NK-92 (cell line): ENCODE measurements around the gene ITGA8.
"Not testable (repeated sequence)": the region's sequence is repeated elsewhere in the genome, so short reads cannot be mapped to it uniquely, and the experiment has no call there.

Experiments
- DNase-seq: peaks from one replicate; lab custom pipeline; 2025; ENCODE audit not compliant: unreplicated experiment; lab: John Stamatoyannopoulos, UW

Gene ITGA8

GRCh38 chr10:15515202-15515601 is 204.5 kb downstream of the ITGA8 start:
- DNase-seq = no peak

DNA sequence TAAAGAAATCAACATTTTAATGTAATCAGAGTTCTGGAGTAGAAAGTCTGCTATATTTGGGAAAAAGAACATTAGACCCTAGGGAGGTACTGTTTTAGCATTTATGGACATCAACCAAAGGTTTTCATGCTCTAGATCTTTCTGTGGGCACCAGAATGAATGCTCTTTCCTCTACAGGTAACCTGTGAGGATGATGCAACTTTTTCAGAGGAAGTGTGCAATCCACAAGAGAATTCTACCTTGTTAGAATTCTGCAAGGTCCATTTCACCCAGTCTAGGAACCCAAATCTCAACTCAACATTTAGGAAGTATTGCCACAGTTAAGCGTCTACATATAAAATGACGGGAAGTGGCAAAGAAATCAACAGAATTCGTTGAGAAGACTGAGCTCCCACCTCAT is 208.8 kb downstream of the ITGA8 start:
- no peak for DNase-seq

GRCh38 chr10:15505329-15505728 is 214.4 kb downstream of the ITGA8 start:
- DNase-seq = no peak

GRCh38 chr10:15504101-15504840 is 215.5 kb downstream of the ITGA8 start:
- no peak for DNase-seq

GRCh38 chr10:15494850-15495506 is 224.7 kb downstream of the ITGA8 start:
- no peak for DNase-seq

- no peak for DNase-seq
Observed at GRCh38 chr10:15491856-15492642, 227.7 kb downstream of the ITGA8 start.

- no peak for DNase-seq
Observed at GRCh38 chr10:15489431-15489830, 230.3 kb downstream of the ITGA8 start.

GRCh38 chr10:15487376-15487775 is 232.3 kb downstream of the ITGA8 start:
- no peak for DNase-seq

- no peak for DNase-seq
Observed at GRCh38 chr10:15486404-15486803, 233.3 kb downstream of the ITGA8 start.

GRCh38 chr10:15485684-15486316 is 233.9 kb downstream of the ITGA8 start:
- no peak for DNase-seq

GRCh38 chr10:15485027-15485426 is 234.7 kb downstream of the ITGA8 start:
- DNase-seq = no peak

- DNase-seq = no peak
Observed at GRCh38 chr10:15484128-15484527, 235.6 kb downstream of the ITGA8 start.

DNA sequence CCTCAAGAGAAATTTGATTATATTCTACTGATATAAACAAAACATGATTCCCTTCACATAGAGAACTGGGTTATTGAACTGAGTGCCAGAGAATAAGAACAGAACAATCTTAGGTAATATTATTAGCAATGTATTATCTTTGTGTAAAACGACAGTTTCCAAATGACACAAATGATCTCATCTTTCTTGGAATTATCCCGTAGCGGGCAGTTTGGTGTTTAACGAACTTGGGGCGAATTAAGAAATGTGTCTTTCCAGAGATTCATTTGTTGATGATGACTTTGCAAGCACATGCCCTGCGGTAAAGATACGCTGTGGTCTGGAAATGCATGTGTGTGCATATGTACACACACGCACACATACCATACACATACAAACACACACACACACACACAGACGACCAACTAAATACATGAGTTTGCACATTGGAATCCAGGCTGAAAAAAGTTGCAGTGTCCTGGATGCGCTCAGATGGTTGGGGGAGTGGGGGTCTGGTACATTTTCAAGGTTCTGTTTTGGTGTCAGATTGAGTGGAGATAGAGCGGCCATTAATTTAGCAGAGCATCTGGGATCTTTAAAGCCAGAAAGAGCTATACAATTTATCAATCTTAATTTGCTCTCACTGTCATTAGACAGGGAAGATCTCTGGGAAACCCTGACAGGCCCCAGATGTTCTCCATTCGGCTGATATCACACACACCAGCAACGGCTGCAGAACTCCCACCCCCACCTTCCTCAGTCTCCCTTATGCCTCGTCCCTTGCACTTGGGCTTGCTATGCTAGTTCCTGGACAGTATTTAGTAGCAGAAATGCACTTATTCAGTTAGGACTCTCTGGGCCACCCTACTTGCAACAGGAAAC is 236.3 kb downstream of the ITGA8 start:
- no peak for DNase-seq

GRCh38 chr10:15482156-15482555 is 237.6 kb downstream of the ITGA8 start:
- no peak for DNase-seq

DNA sequence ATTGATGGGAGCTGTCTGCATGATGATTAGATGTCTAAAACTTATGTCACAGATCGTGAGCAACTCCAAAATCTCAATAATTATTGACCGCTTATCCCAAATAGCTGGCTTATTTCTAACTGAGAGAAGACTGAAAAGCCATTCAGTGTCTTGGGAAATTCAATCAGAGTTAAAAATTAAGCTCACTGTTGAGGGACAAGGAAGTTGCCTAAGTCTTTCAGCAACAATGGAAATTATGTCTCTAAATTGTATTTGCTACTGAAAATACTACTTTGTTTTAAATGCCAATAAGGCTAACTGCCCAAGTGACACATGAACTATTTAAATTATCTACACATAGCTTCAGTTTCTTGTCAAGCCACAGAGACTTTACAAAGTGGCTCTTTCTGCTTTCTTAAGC is 240.8 kb downstream of the ITGA8 start:
- no peak for DNase-seq

- no peak for DNase-seq
Observed at GRCh38 chr10:15478429-15478828, 241.3 kb downstream of the ITGA8 start.

DNA sequence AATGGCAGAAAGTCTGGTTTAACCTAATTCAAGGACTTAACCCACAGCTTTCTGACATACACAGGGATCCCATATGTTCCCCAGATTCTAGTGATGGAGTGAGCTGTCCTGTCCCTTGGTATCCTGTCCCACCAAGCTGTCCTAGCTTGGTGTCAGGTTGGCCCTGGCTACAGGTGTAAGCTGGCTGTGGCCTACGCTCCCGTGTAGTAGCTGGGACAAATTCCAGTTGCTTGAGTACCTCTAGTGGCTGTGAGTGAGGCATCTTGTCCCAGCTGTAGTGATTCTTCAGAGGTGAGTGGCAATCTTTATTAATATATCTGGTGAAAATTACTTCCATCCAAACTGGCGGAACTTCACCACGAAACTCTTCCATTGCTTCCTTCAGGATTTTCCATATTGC is 243.4 kb downstream of the ITGA8 start:
- DNase-seq = no peak

DNA sequence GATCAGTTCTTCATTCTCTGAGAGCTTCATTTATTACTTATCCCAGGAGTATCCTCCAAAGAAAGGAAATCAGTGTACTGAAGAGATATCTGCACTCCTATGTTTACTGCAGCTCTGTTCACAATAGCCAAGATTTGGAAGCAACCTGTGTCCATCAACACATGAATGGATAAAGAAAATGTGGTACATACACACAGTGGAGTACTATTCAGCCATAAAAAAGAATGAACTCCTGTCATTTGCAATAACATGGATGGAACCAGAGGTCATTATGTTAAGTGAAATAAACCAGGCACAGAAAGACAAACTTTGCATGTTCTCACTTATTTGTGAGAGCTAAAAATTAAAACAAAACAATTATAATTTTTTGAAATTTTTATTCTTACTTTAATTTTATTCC is 244.3 kb downstream of the ITGA8 start:
- DNase-seq = not testable (repeated sequence)

- no peak for DNase-seq
Observed at GRCh38 chr10:15474671-15475070, 245.1 kb downstream of the ITGA8 start.

- no peak for DNase-seq
Observed at GRCh38 chr10:15473396-15473767, 246.3 kb downstream of the ITGA8 start.
